ENCODE data around the gene CRIP3. TPM values are rescaled to one million over a fixed set of nuclear protein-coding genes. Genes with fewer than 3 reads are reported as not detected.

The CRIP3 gene
- total and polyA plus RNA-seq, 2 of the 4 experiments (the other 2 are of a cell fraction) = not detected

DNA sequence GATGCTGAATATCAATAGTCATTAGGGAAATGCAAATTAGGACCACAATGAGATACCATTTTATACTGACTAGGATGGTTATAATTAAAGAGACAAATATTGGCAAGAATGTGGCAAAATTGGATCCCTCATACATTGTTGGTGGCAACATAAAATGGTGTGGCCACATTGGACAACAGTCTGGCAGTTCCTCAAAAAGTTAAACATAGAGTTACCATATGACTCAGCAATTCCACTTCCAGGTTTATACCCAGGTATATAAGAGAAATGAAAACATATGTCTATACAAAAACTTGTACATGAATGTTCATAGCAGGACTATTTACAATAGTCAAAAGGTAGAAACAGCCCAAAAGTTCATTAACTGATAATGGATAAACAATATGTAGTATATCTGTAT, 2.0 kb upstream of the CRIP3 start:
- intact Hi-C loops (cut with micrococcal nuclease) (no loop called here), in situ Hi-C loops (cut with MboI; ENCODE audit: low sequenced_read_pairs) (no loop called here), dilution Hi-C loops (cut with HindIII; ENCODE audit: low sequenced_read_pairs, unreplicated experiment) (no loop called here)
- Histone ChIP-seq H2AFZ (replicated peaks; ENCODE audit: low read length, poor library complexity) (no peak overlapping the region), H2BK20ac (ENCODE audit: low read depth, low read length) (no peak overlapping the region), H4K5ac (ENCODE audit: low read depth, low read length) (no peak overlapping the region), H3K4me2 (ENCODE audit: low read depth, low read length) (no peak overlapping the region), H4K91ac (ENCODE audit: insufficient read depth, low read depth, low read length) (no peak overlapping the region), H3K4ac (ENCODE audit: low read depth, low read length) (no peak overlapping the region), H2AK9ac (replicated peaks; ENCODE audit: low read depth, low read length, poor library complexity) (no peak overlapping the region), H4K8ac (ENCODE audit: low read depth in 2 of 2, low read length in 2 of 2) (no peak overlapping the region), H2BK120ac (ENCODE audit: low read depth, low read length) (no peak overlapping the region), H2AK5ac (ENCODE audit: low read depth, low read length) (no peak overlapping the region), H3K27ac (ENCODE audit: insufficient read depth, low read length) (no peak overlapping the region), H3K4me3 (ENCODE audit: insufficient read depth, low read depth, low read length) (no peak overlapping the region), H2BK15ac (ENCODE audit: low read depth, low read length) (no peak overlapping the region), H2BK5ac (ENCODE audit: low read depth, low read length, poor library complexity, severe bottlenecking) (no peak overlapping the region), H3K56ac (ENCODE audit: extremely low read depth, insufficient read depth, low read length) (no peak overlapping the region), H4K20me1 (ENCODE audit: insufficient read depth, low read length) (no peaks in the 10 kb centered on the region; the same call in 1 of the 2 replicates), H3K9me1 (ENCODE audit: insufficient read depth, low read length) (no peaks in the 10 kb centered on the region), H3K36me3 (ENCODE audit: control insufficient read depth, insufficient read depth, low read length) (no peaks in the 10 kb centered on the region), H3K79me1 (ENCODE audit: low read depth in 1 of 2, low read length in 2 of 2) (no peaks in the 10 kb centered on the region), H3K18ac (ENCODE audit: low read depth, low read length) (no peak overlapping the region), H3K27me3 (ENCODE audit: control insufficient read depth, insufficient read depth, low read length) (peaks cover 39% of the 10 kb centered on the region), H3K4me1 (ENCODE audit: control insufficient read depth, insufficient read depth, low read length) (no peaks in the 10 kb centered on the region; the same call in 1 of the 2 replicates), H3K23ac (ENCODE audit: low read depth, low read length) (no peak overlapping the region), H3K9ac (ENCODE audit: low read depth, low read length) (no peak overlapping the region), H3K14ac (replicated peaks; ENCODE audit: low read depth, low read length) (no peak overlapping the region), H3K9me3 (ENCODE audit: control insufficient read depth, insufficient read depth, low read length) (no peaks in the 10 kb centered on the region)
- no peak for DNase-seq
- ATAC-seq (ENCODE audit: low read depth) = no peak
- BruUV-seq (replicated peaks) = no TSS peak
- TF ChIP-seq MAFK (IDR thresholded peaks at IDR 0.05; ENCODE audit: low read depth, low read length) (no peak), RAD21 (IDR thresholded peaks at IDR 0.05; ENCODE audit: low read length) (no peak), RFX5 (IDR thresholded peaks at IDR 0.05; ENCODE audit: low read depth, low read length) (no peak), NFE2L2 (IDR thresholded peaks at IDR 0.05; ENCODE audit: low read depth, low read length) (peak; percentile 42; the same call in 1 of the 2 replicates), RCOR1 (IDR thresholded peaks at IDR 0.05; ENCODE audit: insufficient replicate concordance, low read length) (no peak), MXI1 (IDR thresholded peaks at IDR 0.05; ENCODE audit: borderline replicate concordance, low read depth, low read length) (no peak)
- TF ChIP-seq, protein P1, sequence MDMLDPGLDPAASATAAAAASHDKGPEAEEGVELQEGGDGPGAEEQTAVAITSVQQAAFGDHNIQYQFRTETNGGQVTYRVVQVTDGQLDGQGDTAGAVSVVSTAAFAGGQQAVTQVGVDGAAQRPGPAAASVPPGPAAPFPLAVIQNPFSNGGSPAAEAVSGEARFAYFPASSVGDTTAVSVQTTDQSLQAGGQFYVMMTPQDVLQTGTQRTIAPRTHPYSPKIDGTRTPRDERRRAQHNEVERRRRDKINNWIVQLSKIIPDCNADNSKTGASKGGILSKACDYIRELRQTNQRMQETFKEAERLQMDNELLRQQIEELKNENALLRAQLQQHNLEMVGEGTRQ (IDR thresholded peaks at IDR 0.05; ENCODE audit: low read depth, low read length) = no peak
- ChIA-PET POLR2A (ENCODE audit: unreplicated experiment) (interaction anchor here (0.6 kb wide), 1 partner anchor 29 kb away, joined by 5 read pairs; no protein-coding TSS in a partner anchor), CTCF (no interaction called here)

Data from IMR-90 (cell line).